Measurements from ENCODE around the gene ATP6V1B1. TPM values are rescaled to one million over a fixed set of nuclear protein-coding genes. Genes with fewer than 3 reads are reported as not detected.

ATP6V1B1 gene
- total and polyA plus RNA-seq, 9 of the 15 experiments (the other 6 are each of a cell fraction or from before 2014, with no cell fraction given), result not detected

- no peak overlapping the region for H3K27ac ChIP-seq (ENCODE audit: extremely low read depth, low read depth, low read length)
- no peak overlapping the region for H2AFZ ChIP-seq (ENCODE audit: low read depth, low read length)
- peaks cover 0 to 3% of the 10 kb centered on the region in 2 experiments; a peak in 1 of 5 replicates for H3K4me1 ChIP-seq (replicated peaks in 1 of 2; ENCODE audit: control insufficient read depth in 2 of 2, insufficient read depth in 2 of 2, low read length in 2 of 2)
- no peak for TF ChIP-seq RHOXF2B (CRISPR knock-in tag; conservative IDR thresholded peaks at IDR 0.05)
- no peak for TF ChIP-seq ZNF165 (CRISPR knock-in tag; IDR thresholded peaks at IDR 0.05; ENCODE audit: borderline replicate concordance)
- peak; percentile 81 for TF ChIP-seq TEAD4 (IDR thresholded peaks at IDR 0.05; ENCODE audit: low read length)
- TF ChIP-seq TEAD4 (CRISPR knock-in tag; IDR thresholded peaks at IDR 0.05; ENCODE audit: borderline replicate concordance), result no peak
- TF ChIP-seq, protein P1, sequence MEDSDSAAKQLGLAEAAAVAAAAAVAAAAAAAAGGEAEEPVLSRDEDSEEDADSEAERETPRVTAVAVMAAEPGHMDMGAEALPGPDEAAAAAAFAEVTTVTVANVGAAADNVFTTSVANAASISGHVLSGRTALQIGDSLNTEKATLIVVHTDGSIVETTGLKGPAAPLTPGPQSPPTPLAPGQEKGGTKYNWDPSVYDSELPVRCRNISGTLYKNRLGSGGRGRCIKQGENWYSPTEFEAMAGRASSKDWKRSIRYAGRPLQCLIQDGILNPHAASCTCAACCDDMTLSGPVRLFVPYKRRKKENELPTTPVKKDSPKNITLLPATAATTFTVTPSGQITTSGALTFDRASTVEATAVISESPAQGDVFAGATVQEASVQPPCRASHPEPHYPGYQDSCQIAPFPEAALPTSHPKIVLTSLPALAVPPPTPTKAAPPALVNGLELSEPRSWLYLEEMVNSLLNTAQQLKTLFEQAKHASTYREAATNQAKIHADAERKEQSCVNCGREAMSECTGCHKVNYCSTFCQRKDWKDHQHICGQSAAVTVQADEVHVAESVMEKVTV (CRISPR knock-in tag; IDR thresholded peaks at IDR 0.05), result 0 out of 2 replicates have a peak, but pooled peaks have one; percentile 15
- TF ChIP-seq, protein P2, sequence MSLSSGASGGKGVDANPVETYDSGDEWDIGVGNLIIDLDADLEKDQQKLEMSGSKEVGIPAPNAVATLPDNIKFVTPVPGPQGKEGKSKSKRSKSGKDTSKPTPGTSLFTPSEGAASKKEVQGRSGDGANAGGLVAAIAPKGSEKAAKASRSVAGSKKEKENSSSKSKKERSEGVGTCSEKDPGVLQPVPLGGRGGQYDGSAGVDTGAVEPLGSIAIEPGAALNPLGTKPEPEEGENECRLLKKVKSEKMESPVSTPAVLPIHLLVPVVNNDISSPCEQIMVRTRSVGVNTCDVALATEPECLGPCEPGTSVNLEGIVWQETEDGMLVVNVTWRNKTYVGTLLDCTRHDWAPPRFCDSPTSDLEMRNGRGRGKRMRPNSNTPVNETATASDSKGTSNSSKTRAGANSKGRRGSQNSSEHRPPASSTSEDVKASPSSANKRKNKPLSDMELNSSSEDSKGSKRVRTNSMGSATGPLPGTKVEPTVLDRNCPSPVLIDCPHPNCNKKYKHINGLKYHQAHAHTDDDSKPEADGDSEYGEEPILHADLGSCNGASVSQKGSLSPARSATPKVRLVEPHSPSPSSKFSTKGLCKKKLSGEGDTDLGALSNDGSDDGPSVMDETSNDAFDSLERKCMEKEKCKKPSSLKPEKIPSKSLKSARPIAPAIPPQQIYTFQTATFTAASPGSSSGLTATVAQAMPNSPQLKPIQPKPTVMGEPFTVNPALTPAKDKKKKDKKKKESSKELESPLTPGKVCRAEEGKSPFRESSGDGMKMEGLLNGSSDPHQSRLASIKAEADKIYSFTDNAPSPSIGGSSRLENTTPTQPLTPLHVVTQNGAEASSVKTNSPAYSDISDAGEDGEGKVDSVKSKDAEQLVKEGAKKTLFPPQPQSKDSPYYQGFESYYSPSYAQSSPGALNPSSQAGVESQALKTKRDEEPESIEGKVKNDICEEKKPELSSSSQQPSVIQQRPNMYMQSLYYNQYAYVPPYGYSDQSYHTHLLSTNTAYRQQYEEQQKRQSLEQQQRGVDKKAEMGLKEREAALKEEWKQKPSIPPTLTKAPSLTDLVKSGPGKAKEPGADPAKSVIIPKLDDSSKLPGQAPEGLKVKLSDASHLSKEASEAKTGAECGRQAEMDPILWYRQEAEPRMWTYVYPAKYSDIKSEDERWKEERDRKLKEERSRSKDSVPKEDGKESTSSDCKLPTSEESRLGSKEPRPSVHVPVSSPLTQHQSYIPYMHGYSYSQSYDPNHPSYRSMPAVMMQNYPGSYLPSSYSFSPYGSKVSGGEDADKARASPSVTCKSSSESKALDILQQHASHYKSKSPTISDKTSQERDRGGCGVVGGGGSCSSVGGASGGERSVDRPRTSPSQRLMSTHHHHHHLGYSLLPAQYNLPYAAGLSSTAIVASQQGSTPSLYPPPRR (CRISPR knock-in tag; IDR thresholded peaks at IDR 0.05; ENCODE audit: borderline replicate concordance), result no peak
- TF ChIP-seq, protein P3, sequence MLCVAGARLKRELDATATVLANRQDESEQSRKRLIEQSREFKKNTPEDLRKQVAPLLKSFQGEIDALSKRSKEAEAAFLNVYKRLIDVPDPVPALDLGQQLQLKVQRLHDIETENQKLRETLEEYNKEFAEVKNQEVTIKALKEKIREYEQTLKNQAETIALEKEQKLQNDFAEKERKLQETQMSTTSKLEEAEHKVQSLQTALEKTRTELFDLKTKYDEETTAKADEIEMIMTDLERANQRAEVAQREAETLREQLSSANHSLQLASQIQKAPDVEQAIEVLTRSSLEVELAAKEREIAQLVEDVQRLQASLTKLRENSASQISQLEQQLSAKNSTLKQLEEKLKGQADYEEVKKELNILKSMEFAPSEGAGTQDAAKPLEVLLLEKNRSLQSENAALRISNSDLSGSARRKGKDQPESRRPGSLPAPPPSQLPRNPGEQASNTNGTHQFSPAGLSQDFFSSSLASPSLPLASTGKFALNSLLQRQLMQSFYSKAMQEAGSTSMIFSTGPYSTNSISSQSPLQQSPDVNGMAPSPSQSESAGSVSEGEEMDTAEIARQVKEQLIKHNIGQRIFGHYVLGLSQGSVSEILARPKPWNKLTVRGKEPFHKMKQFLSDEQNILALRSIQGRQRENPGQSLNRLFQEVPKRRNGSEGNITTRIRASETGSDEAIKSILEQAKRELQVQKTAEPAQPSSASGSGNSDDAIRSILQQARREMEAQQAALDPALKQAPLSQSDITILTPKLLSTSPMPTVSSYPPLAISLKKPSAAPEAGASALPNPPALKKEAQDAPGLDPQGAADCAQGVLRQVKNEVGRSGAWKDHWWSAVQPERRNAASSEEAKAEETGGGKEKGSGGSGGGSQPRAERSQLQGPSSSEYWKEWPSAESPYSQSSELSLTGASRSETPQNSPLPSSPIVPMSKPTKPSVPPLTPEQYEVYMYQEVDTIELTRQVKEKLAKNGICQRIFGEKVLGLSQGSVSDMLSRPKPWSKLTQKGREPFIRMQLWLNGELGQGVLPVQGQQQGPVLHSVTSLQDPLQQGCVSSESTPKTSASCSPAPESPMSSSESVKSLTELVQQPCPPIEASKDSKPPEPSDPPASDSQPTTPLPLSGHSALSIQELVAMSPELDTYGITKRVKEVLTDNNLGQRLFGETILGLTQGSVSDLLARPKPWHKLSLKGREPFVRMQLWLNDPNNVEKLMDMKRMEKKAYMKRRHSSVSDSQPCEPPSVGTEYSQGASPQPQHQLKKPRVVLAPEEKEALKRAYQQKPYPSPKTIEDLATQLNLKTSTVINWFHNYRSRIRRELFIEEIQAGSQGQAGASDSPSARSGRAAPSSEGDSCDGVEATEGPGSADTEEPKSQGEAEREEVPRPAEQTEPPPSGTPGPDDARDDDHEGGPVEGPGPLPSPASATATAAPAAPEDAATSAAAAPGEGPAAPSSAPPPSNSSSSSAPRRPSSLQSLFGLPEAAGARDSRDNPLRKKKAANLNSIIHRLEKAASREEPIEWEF (CRISPR knock-in tag; IDR thresholded peaks at IDR 0.05), result no peak
- TF ChIP-seq MYC (IDR thresholded peaks at IDR 0.05; ENCODE audit: low read depth, low read length), result 0 out of 2 replicates have a peak, but pooled peaks have one; percentile 52
- no peak for TF ChIP-seq MYC (CRISPR knock-in tag; IDR thresholded peaks at IDR 0.05; ENCODE audit: borderline replicate concordance, low read depth)
Observed at GRCh38 chr2:70919672-70920366, 15.9 kb upstream of the ATP6V1B1 start.

More at GRCh38 chr2:70919672-70920366, 15.9 kb upstream of the ATP6V1B1 start:
- Histone ChIP-seq H4K20me1 (replicated peaks; ENCODE audit: control insufficient read depth, insufficient read depth, low read length) (no peaks in the 10 kb centered on the region), H3K36me3 (ENCODE audit: control insufficient read depth, insufficient read depth, low read length) (no peaks in the 10 kb centered on the region), H3K9ac (ENCODE audit: insufficient read depth in 1 of 2, low read depth in 2 of 2, low read length in 2 of 2) (no peak overlapping the region), H3K4me3 (no peak overlapping the region), H3K27me3 (ENCODE audit: control insufficient read depth in 2 of 2, insufficient read depth in 2 of 2, low read length in 2 of 2) (peaks cover 2 to 28% of the 10 kb centered on the region in 2 experiments; a peak in 3 of 5 replicates), H3K9me3 (replicated peaks; ENCODE audit: control insufficient read depth, insufficient read depth, low read depth, low read length) (no peaks in the 10 kb centered on the region; the same call in 1 of the 2 replicates), H3K79me2 (ENCODE audit: control insufficient read depth, insufficient read depth, low read length) (no peaks in the 10 kb centered on the region), H3K9me1 (ENCODE audit: control insufficient read depth, insufficient read depth, low read length) (no peaks in the 10 kb centered on the region), H3K4me2 (ENCODE audit: insufficient read depth, low read length) (no peak overlapping the region; the same call in 1 of the 2 replicates)
- WGBS (ENCODE audit: insufficient coverage, low coverage, missing lambda C conversion rate), result 14% methylated on average over 16 of the region's 16 CpGs
- ATAC-seq, result peak; percentile 95
- peak; percentile 72 to 82 (median 80) for DNase-seq (ENCODE audit: extremely low read depth in 1 of 4, low spot score in 3 of 4)
- in situ Hi-C loops (cut with MboI), result no loop called here
- BruUV-seq (replicated peaks), result no TSS peak
- intact Hi-C loops (cut with micrococcal nuclease), result loop anchor here (1.0 kb wide), 1 partner anchor 49 kb away; no protein-coding TSS in a partner anchor
- FAIRE-seq, result peak; percentile 92
- ChIA-PET CTCF (ENCODE audit: low intra/inter-chr PET ratio) (interaction anchor here (0.9 to 1.6 kb wide), 4 partner anchors 9 to 58 kb away, joined by 3 to 11 read pairs (median 4); no protein-coding TSS in a partner anchor), POLR2A (interaction anchor here (0.6 kb wide), 1 partner anchor 121 kb away, joined by 4 read pairs; no protein-coding TSS in a partner anchor)
